Measurements from ENCODE around the gene MRPS25. TPM values are rescaled to one million over a fixed set of nuclear protein-coding genes. Genes with fewer than 3 reads are reported as not detected.
A peak's percentile ranks its signal among the peaks of the same experiment; 100 is the strongest.

MRPS25 gene
- total RNA-seq, 1 donor from 2014 or later = 31.0 TPM

GRCh38 chr3:15081960-15082664 is 17.0 kb upstream of the MRPS25 start:
- DNase-seq (ENCODE audit: low read depth) = peak; percentile 90

GRCh38 chr3:15079091-15079490 is 14.0 kb upstream of the MRPS25 start:
- no peak for DNase-seq (ENCODE audit: low read depth)

GRCh38 chr3:15074500-15074899 is 9.4 kb upstream of the MRPS25 start:
- no peak for DNase-seq (ENCODE audit: low read depth)

GRCh38 chr3:15071699-15072098 is 6.6 kb upstream of the MRPS25 start:
- DNase-seq (ENCODE audit: low read depth) = no peak

GRCh38 chr3:15069441-15069840 is 4.3 kb upstream of the MRPS25 start:
- DNase-seq (ENCODE audit: low read depth) = no peak

- no peak for DNase-seq (ENCODE audit: low read depth)
Observed at GRCh38 chr3:15066467-15066866, 1.4 kb upstream of the MRPS25 start.

- no peak for DNase-seq (ENCODE audit: low read depth)
Observed at GRCh38 chr3:15065550-15066007, 464 bp upstream of the MRPS25 start.

GRCh38 chr3:15064299-15064834 is 748 bp downstream of the MRPS25 start:
- DNase-seq (ENCODE audit: low read depth) = no peak

GRCh38 chr3:15063656-15064286 is 1.3 kb downstream of the MRPS25 start:
- DNase-seq (ENCODE audit: low read depth) = no peak

- no peak for DNase-seq (ENCODE audit: low read depth)
Observed at GRCh38 chr3:15063238-15063637, 1.9 kb downstream of the MRPS25 start.

GRCh38 chr3:15060029-15060428 is 5.1 kb downstream of the MRPS25 start:
- no peak for DNase-seq (ENCODE audit: low read depth)

GRCh38 chr3:15056676-15057404 is 8.3 kb downstream of the MRPS25 start:
- DNase-seq (ENCODE audit: low read depth) = no peak

GRCh38 chr3:15055019-15055557 is 10.0 kb downstream of the MRPS25 start:
- peak; percentile 21 for DNase-seq (ENCODE audit: low read depth)

- no peak for DNase-seq (ENCODE audit: low read depth)
Observed at GRCh38 chr3:15053541-15053940, 11.6 kb downstream of the MRPS25 start.

GRCh38 chr3:15052335-15053242 is 12.5 kb downstream of the MRPS25 start:
- DNase-seq (ENCODE audit: low read depth) = no peak

- DNase-seq (ENCODE audit: low read depth) = peak; percentile 25
Observed at GRCh38 chr3:15051531-15051930, 13.6 kb downstream of the MRPS25 start.

GRCh38 chr3:15050405-15051092 is 14.6 kb downstream of the MRPS25 start:
- DNase-seq (ENCODE audit: low read depth) = no peak

- no peak for DNase-seq (ENCODE audit: low read depth)
Observed at GRCh38 chr3:15049584-15049983, 15.5 kb downstream of the MRPS25 start.

GRCh38 chr3:15045667-15046066 is 19.4 kb downstream of the MRPS25 start:
- DNase-seq (ENCODE audit: low read depth) = no peak

GRCh38 chr3:15044326-15044725 is 20.8 kb downstream of the MRPS25 start:
- no peak for DNase-seq (ENCODE audit: low read depth)
